WERI-Rb-1 (cell line): ENCODE results near the gene AFF3.

ENCODE experiments used
- DNase-seq: peaks from one replicate; pipeline ENCODE4 v3.0.0-alpha.2; 2020
- H3K27ac ChIP-seq: fragments of 250-450 bp; sonication (Bioruptor Pico); 2 replicates; pipeline ENCODE4 v1.5.1; 2020; ENCODE audit warnings: mild to moderate bottlenecking, moderate library complexity
- H3K27me3 ChIP-seq: fragments of 250-450 bp; sonication (Bioruptor Pico); 2 replicates; pipeline ENCODE4 v1.5.1; 2021; ENCODE audit warnings: mild to moderate bottlenecking, low read depth, moderate library complexity; ENCODE audit not compliant: insufficient read depth, severe bottlenecking
- H3K36me3 ChIP-seq: fragments of 250-450 bp; sonication (Bioruptor Pico); 2 replicates; pipeline ENCODE4 v1.5.1; 2020; ENCODE audit warnings: mild to moderate bottlenecking, moderate library complexity
- H3K4me3 ChIP-seq: 2 replicates; pipeline ENCODE4 v1.5.1; 2011; ENCODE audit warnings: low read depth, mild to moderate bottlenecking, control low read depth, low read length
- H3K9me3 ChIP-seq: fragments of 250-450 bp; sonication (Bioruptor Pico); 2 replicates; pipeline ENCODE4 v1.5.1; 2021; ENCODE audit warnings: mild to moderate bottlenecking, moderate library complexity; ENCODE audit not compliant: severe bottlenecking
- CTCF ChIP-seq: IDR thresholded peaks from 2 replicates; pipeline ENCODE4 v1.5.1; 2011; ENCODE audit warnings: low read depth, mild to moderate bottlenecking, control low read depth, inconsistent platforms, low read length

The AFF3 gene

GRCh38 chr2:100071335-100072043 is 70.9 kb downstream of the AFF3 start:
- Histone ChIP-seq H3K27ac (no peak overlapping the region), H3K9me3 (no peaks in the 10 kb centered on the region), H3K36me3 (no peaks in the 10 kb centered on the region), H3K4me3 (no peak overlapping the region), H3K27me3 (no peaks in the 10 kb centered on the region)
- no peak for DNase-seq
- TF ChIP-seq CTCF = no peak

- H3K4me3 ChIP-seq = no peak overlapping the region
- no peak overlapping the region for H3K27ac ChIP-seq
- no peak for DNase-seq
- no peaks in the 10 kb centered on the region for H3K27me3 ChIP-seq
- TF ChIP-seq CTCF = no peak
- no peaks in the 10 kb centered on the region for H3K9me3 ChIP-seq
- H3K36me3 ChIP-seq = no peaks in the 10 kb centered on the region
Measured at GRCh38 chr2:100070078-100070477, 72.3 kb downstream of the AFF3 start.

GRCh38 chr2:100068395-100068794 is 74.0 kb downstream of the AFF3 start:
- Histone ChIP-seq H3K36me3 (no peaks in the 10 kb centered on the region), H3K9me3 (no peaks in the 10 kb centered on the region), H3K27ac (no peak overlapping the region), H3K4me3 (no peak overlapping the region), H3K27me3 (no peaks in the 10 kb centered on the region)
- TF ChIP-seq CTCF = no peak
- DNase-seq = no peak

- H3K27me3 ChIP-seq = no peaks in the 10 kb centered on the region
- no peak for TF ChIP-seq CTCF
- H3K9me3 ChIP-seq = no peaks in the 10 kb centered on the region
- H3K4me3 ChIP-seq = no peak overlapping the region
- no peaks in the 10 kb centered on the region for H3K36me3 ChIP-seq
- no peak overlapping the region for H3K27ac ChIP-seq
- no peak for DNase-seq
Measured at GRCh38 chr2:100067784-100068183, 74.6 kb downstream of the AFF3 start.

GRCh38 chr2:100066856-100067255 is 75.5 kb downstream of the AFF3 start:
- no peak for DNase-seq
- no peak for TF ChIP-seq CTCF
- Histone ChIP-seq H3K4me3 (no peak overlapping the region), H3K36me3 (no peaks in the 10 kb centered on the region), H3K27me3 (no peaks in the 10 kb centered on the region), H3K9me3 (no peaks in the 10 kb centered on the region), H3K27ac (no peak overlapping the region)

- no peak for DNase-seq
- H3K27me3 ChIP-seq = no peaks in the 10 kb centered on the region
- no peak overlapping the region for H3K4me3 ChIP-seq
- TF ChIP-seq CTCF = no peak
- no peaks in the 10 kb centered on the region for H3K36me3 ChIP-seq
- H3K27ac ChIP-seq = no peak overlapping the region
- no peaks in the 10 kb centered on the region for H3K9me3 ChIP-seq
Measured at GRCh38 chr2:100066246-100066645, 76.1 kb downstream of the AFF3 start.
